Liver (tissue), 9 donors: Measurements from ENCODE around the gene CA10. TPM values are rescaled to one million over a fixed set of nuclear protein-coding genes. Genes with fewer than 3 reads are reported as not detected.

Experiments used
- DNase-seq: peaks from one replicate; pipeline ENCODE4 v3.0.0-alpha.2; 2017; ENCODE audit warnings: low spot score
- H3K27ac ChIP-seq, 2 donors: one replicate each; pipeline ENCODE4 v1.7.0; 2013; ENCODE audit warnings: inconsistent platforms in 2 of 2, low read length in 2 of 2, control low read depth in 1 of 2, low read depth in 1 of 2, mild to moderate bottlenecking in 1 of 2
- H3K27me3 ChIP-seq, 4 donors: one replicate each; pipeline versions ENCODE4 v1.6.1 to v1.7.0; 2013; ENCODE audit warnings: low read length in 3 of 4, inconsistent platforms in 1 of 4, mild to moderate bottlenecking in 1 of 4, moderate library complexity in 1 of 4; ENCODE audit not compliant: control insufficient read depth in 4 of 4, insufficient read depth in 4 of 4
- H3K36me3 ChIP-seq, 4 donors: one replicate each; pipeline versions ENCODE4 v1.6.1 to v1.7.0; 2013; ENCODE audit warnings: low read length in 3 of 4, mild to moderate bottlenecking in 3 of 4, low read depth in 1 of 4, moderate library complexity in 1 of 4; ENCODE audit not compliant: control insufficient read depth in 4 of 4, insufficient read depth in 3 of 4
- H3K4me1 ChIP-seq, 4 donors: one replicate each; pipeline versions ENCODE4 v1.6.1 to v1.7.0; 2013; ENCODE audit warnings: low read length in 3 of 4, mild to moderate bottlenecking in 3 of 4, moderate library complexity in 1 of 4; ENCODE audit not compliant: control insufficient read depth in 4 of 4, insufficient read depth in 4 of 4
- H3K4me3 ChIP-seq, 3 donors: one replicate each; pipeline versions ENCODE4 v1.6.1 to v1.7.0; 2013; ENCODE audit warnings: low read length in 3 of 3, control low read depth in 1 of 3, low read depth in 1 of 3, mild to moderate bottlenecking in 1 of 3
- H3K9ac ChIP-seq, 2 donors: one replicate each; pipeline ENCODE4 v1.7.0; 2013; ENCODE audit warnings: low read length in 2 of 2, mild to moderate bottlenecking in 2 of 2, moderate library complexity in 2 of 2, control low read depth in 1 of 2, low read depth in 1 of 2
- H3K9me3 ChIP-seq, 4 donors: one replicate each; pipeline versions ENCODE4 v1.6.1 to v1.7.0; 2013; ENCODE audit warnings: low read length in 3 of 4; ENCODE audit not compliant: control insufficient read depth in 4 of 4
- ATF3 ChIP-seq: IDR thresholded peaks from 2 replicates; pipeline ENCODE4 v1.6.1; 2016; ENCODE audit warnings: antibody characterized with exemption
- CTCF ChIP-seq: fragments of 150-350 bp; IDR thresholded peaks from 2 replicates; pipeline ENCODE4 v1.5.1; 2017; ENCODE audit warnings: improper control_type of control experiment, low read depth, low read length; ENCODE audit not compliant: missing input control
- FOXA1 ChIP-seq: IDR thresholded peaks from 2 replicates; pipeline ENCODE4 v1.6.1; 2016; ENCODE audit warnings: antibody characterized with exemption
- GABPA ChIP-seq, 2 donors: IDR thresholded peaks in 1 of 2; conservative IDR thresholded peaks in 1 of 2; 2 replicates each; pipeline ENCODE4 v1.6.1; 2016; ENCODE audit warnings: antibody characterized with exemption in 2 of 2, mild to moderate bottlenecking in 1 of 2, moderate library complexity in 1 of 2
- HNF4A ChIP-seq, 2 donors: conservative IDR thresholded peaks; 2 replicates each; pipeline ENCODE4 v1.6.1; 2016; ENCODE audit warnings: antibody characterized with exemption in 2 of 2, mild to moderate bottlenecking in 2 of 2
- HNF4G ChIP-seq: IDR thresholded peaks from 2 replicates; pipeline ENCODE4 v1.6.1; 2016; ENCODE audit warnings: antibody characterized with exemption
- MAX ChIP-seq: IDR thresholded peaks from 2 replicates; pipeline ENCODE4 v1.6.1; 2016; ENCODE audit warnings: antibody characterized with exemption
- NR2F2 ChIP-seq: IDR thresholded peaks from 2 replicates; pipeline ENCODE4 v1.6.1; 2016; ENCODE audit warnings: antibody characterized with exemption
- RAD21 ChIP-seq, 2 donors: IDR thresholded peaks; 2 replicates each; pipeline ENCODE4 v1.6.1; 2016; ENCODE audit warnings: antibody characterized with exemption in 2 of 2, mild to moderate bottlenecking in 2 of 2
- REST ChIP-seq: IDR thresholded peaks from 2 replicates; pipeline ENCODE4 v1.6.1; 2016; ENCODE audit warnings: antibody characterized with exemption, mild to moderate bottlenecking
- SP1 ChIP-seq: IDR thresholded peaks from 2 replicates; pipeline ENCODE4 v1.6.1; 2018; ENCODE audit warnings: antibody characterized with exemption, mild to moderate bottlenecking
- TAF1 ChIP-seq: conservative IDR thresholded peaks from 2 replicates; pipeline ENCODE4 v1.6.1; 2016; ENCODE audit warnings: antibody characterized with exemption, mild to moderate bottlenecking
- YY1 ChIP-seq: IDR thresholded peaks from 2 replicates; pipeline ENCODE4 v1.6.1; 2016; ENCODE audit warnings: antibody characterized with exemption, mild to moderate bottlenecking
- ZBTB33 ChIP-seq: IDR thresholded peaks from 2 replicates; pipeline ENCODE4 v1.6.1; 2016; ENCODE audit warnings: antibody characterized with exemption
- WGBS: extraction: QIAGEN DNeasy Blood & Tissue Kit; methylation state at CpG from one replicate; pipeline ENCODE4 v1.1.7; 2013; 5-methylcytosine and 5-hydroxymethylcytosine counted together
- polyA plus RNA-seq, 2 donors: library from polyadenylated mRNA; stranded (reverse) in 1 of 2; unstranded in 1 of 2; fragments of 200-250 nt in 1 of 2; fragments of >200 nt in 1 of 2; fragmentation: Nextera tagmentation in 1 of 2; extraction: Ambion mirVana in 1 of 2; gene quantifications; one replicate each; pipeline versions ENCODE4 v1.2.1 to v1.2.3, GENCODE V29; 2013 to 2015
- total RNA-seq, 2 donors: library from RNA; depleted of rRNA; stranded (reverse); fragments of >200 nt; gene quantifications; one replicate each; pipeline ENCODE4 v1.2.3, GENCODE V29; 2014
- donor health status: healthy.
- donor health status: healthy.
- donor health status: healthy.
- donor health status: healthy.
- donor health status: healthy.

The CA10 gene
- total and polyA plus RNA-seq, 4 donors, result 0.05 TPM; not detected in 3

GRCh38 chr17:51912939-51913338 is 245.6 kb downstream of the CA10 start:
- H3K36me3 ChIP-seq, result no peaks in the 10 kb centered on the region
- H3K9ac ChIP-seq, result no peak overlapping the region
- TF ChIP-seq HNF4A (conservative IDR thresholded peaks at IDR 0.05) (no peak), REST (no peak), TAF1 (no peak), SP1 (no peak), HNF4G (no peak), ZBTB33 (no peak), ATF3 (no peak), NR2F2 (no peak), RAD21 (IDR thresholded peaks at IDR 0.05) (no peak), CTCF (no peak), YY1 (no peak), GABPA (IDR thresholded peaks at IDR 0.05 in 1 of 2, conservative IDR thresholded peaks at IDR 0.05 in 1 of 2) (no peak)
- no peaks in the 10 kb centered on the region for H3K9me3 ChIP-seq
- no peak for DNase-seq
- H3K27me3 ChIP-seq, result peaks cover 0 to 3% (median 0%) of the 10 kb centered on the region in 4 donors
- no peak overlapping the region for H3K4me3 ChIP-seq
- 18% methylated on average over 2 of the region's 2 CpGs for WGBS
- no peaks in the 10 kb centered on the region for H3K4me1 ChIP-seq
- no peak overlapping the region for H3K27ac ChIP-seq

- TF ChIP-seq MAX (no peak), GABPA (IDR thresholded peaks at IDR 0.05 in 1 of 2, conservative IDR thresholded peaks at IDR 0.05 in 1 of 2) (no peak), FOXA1 (no peak), RAD21 (IDR thresholded peaks at IDR 0.05) (no peak)
Measured at GRCh38 chr17:51911237-51911636, 247.3 kb downstream of the CA10 start.

More at GRCh38 chr17:51911237-51911636, 247.3 kb downstream of the CA10 start:
- Histone ChIP-seq H3K4me3 (no peak overlapping the region), H3K27me3 (peaks cover 0 to 7% (median 0%) of the 10 kb centered on the region in 4 donors), H3K4me1 (no peaks in the 10 kb centered on the region), H3K36me3 (no peaks in the 10 kb centered on the region), H3K27ac (no peak overlapping the region), H3K9me3 (no peaks in the 10 kb centered on the region), H3K9ac (no peak overlapping the region)
- no peak for DNase-seq
- WGBS, result 87% methylated on average over 6 of the region's 6 CpGs
